Fibroblast of lung (primary cell): ENCODE measurements around the gene RNASE4. TPM values are rescaled to one million over a fixed set of nuclear protein-coding genes. Genes with fewer than 3 reads are reported as not detected.
A peak's percentile ranks its signal among the peaks of the same experiment; 100 is the strongest.

Experiments used
- DNase-seq, 2 donors: peaks; one replicate each; pipeline versions ENCODE4 v3.0.0 to v3.0.0-alpha.2; 2010; ENCODE audit warnings: low read depth in 2 of 2
- H2AFZ ChIP-seq: 2 replicates; pipeline ENCODE4 v1.5.1; 2012; ENCODE audit warnings: low read length, control low read depth, inconsistent platforms
- H3K27ac ChIP-seq: 2 replicates; pipeline ENCODE4 v1.5.1; 2011; ENCODE audit warnings: low read length, control low read depth; ENCODE audit not compliant: insufficient read depth
- H3K27me3 ChIP-seq: 2 replicates; pipeline ENCODE4 v1.5.1; 2011; ENCODE audit warnings: mild to moderate bottlenecking, low read length; ENCODE audit not compliant: control insufficient read depth, insufficient read depth
- H3K36me3 ChIP-seq: 2 replicates; pipeline ENCODE4 v1.5.1; 2011; ENCODE audit warnings: low read length; ENCODE audit not compliant: control insufficient read depth, insufficient read depth
- H3K4me1 ChIP-seq: 2 replicates; pipeline ENCODE4 v1.5.1; 2011; ENCODE audit warnings: low read length; ENCODE audit not compliant: control insufficient read depth, insufficient read depth; ENCODE audit errors: extremely low read depth
- H3K4me2 ChIP-seq: 2 replicates; pipeline ENCODE4 v1.5.1; 2011; ENCODE audit warnings: low read length, control low read depth; ENCODE audit not compliant: insufficient read depth; ENCODE audit errors: extremely low read depth
- H3K4me3 ChIP-seq, 4 experiments: fragments of 200-600 bp in 1 of 4; sonication (generic) in 1 of 4; replicated peaks in 1 of 4; 2 replicates each; pipeline ENCODE4 v1.5.1; 2011 to 2016; ENCODE audit warnings: low read length in 4 of 4, low read depth in 3 of 4, mild to moderate bottlenecking in 3 of 4, control low read depth in 2 of 4, inconsistent platforms in 1 of 4, mixed read lengths in 1 of 4; ENCODE audit not compliant: insufficient read depth in 1 of 4; ENCODE audit errors: control extremely low read depth in 1 of 4
- H3K79me2 ChIP-seq: 2 replicates; pipeline ENCODE4 v1.5.1; 2012; ENCODE audit warnings: mild to moderate bottlenecking, low read length, inconsistent platforms; ENCODE audit not compliant: control insufficient read depth, insufficient read depth
- H3K9ac ChIP-seq: 2 replicates; pipeline ENCODE4 v1.5.1; 2011; ENCODE audit warnings: mild to moderate bottlenecking, low read length, control low read depth; ENCODE audit not compliant: insufficient read depth
- H3K9me3 ChIP-seq: 2 replicates; pipeline ENCODE4 v1.5.1; 2012; ENCODE audit warnings: low read depth, low read length; ENCODE audit not compliant: control insufficient read depth, insufficient read depth
- H4K20me1 ChIP-seq: 2 replicates; pipeline ENCODE4 v1.5.1; 2011; ENCODE audit warnings: low read length; ENCODE audit not compliant: control insufficient read depth, insufficient read depth; ENCODE audit errors: extremely low read depth
- EZH2 ChIP-seq: IDR thresholded peaks from 2 replicates; pipeline ENCODE4 v1.5.1; 2012; ENCODE audit warnings: low read length, control low read depth, mild to moderate bottlenecking; ENCODE audit errors: missing control alignments
- polyA plus RNA-seq, 2 donors: library from polyadenylated mRNA; depleted of rRNA in 1 of 2; stranded (reverse) in 1 of 2; unstranded in 1 of 2; fragments of >200 nt; gene quantifications; 2 replicates each; pipeline ENCODE4 v1.2.1, GENCODE V29; 2011 to 2012; ENCODE audit warnings: missing spikeins in 1 of 2
- total RNA-seq: library from RNA; depleted of rRNA; stranded (reverse); fragments of >200 nt; gene quantifications from 2 replicates; pipeline ENCODE4 v1.2.1, GENCODE V29; 2014
- TF ChIP-seq, protein P1 (sequence below), 2 donors: IDR thresholded peaks in 1 of 2; conservative IDR thresholded peaks in 1 of 2; 1 replicate in 1 of 2; 2 replicates in 1 of 2; pipeline ENCODE4 v1.5.1; 2011 to 2012; ENCODE audit warnings: low read length in 2 of 2, control low read depth in 1 of 2, inconsistent platforms in 1 of 2, low read depth in 1 of 2, mild to moderate bottlenecking in 1 of 2

Gene RNASE4
- total and polyA plus RNA-seq, 2 donors (not counting 1 experiment from before 2014, with no cell fraction given), result 22.1 to 43.9 TPM

DNA sequence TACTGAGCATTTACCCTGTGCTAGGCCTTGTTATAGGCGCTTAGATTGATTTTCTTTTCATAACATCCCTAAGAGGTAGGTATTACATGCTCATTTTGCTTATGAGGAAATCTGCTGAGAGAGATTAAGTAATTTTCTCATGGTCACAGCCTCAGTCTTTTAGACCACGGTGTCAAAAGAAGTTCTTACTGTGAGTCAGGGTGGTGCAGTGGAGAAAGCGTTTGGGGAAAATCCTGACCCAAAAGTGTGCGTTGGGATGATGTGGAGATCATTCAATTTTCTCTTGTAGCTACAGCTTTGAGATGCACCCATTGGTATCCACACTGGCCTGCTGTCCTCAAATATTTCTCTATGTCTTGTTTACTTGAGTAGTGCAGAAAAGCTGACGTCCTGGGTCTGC, 12.4 kb downstream of the RNASE4 start:
- no peaks in the 10 kb centered on the region for H3K79me2 ChIP-seq
- no peaks in the 10 kb centered on the region for H3K9me3 ChIP-seq
- H3K9ac ChIP-seq, result no peak overlapping the region
- no peak overlapping the region for H3K4me2 ChIP-seq
- no peaks in the 10 kb centered on the region for H3K36me3 ChIP-seq
- no peak for DNase-seq
- H2AFZ ChIP-seq, result no peak overlapping the region
- H3K4me3 ChIP-seq, result no peak overlapping the region
- no peak overlapping the region for H3K27ac ChIP-seq
- H4K20me1 ChIP-seq, result no peaks in the 10 kb centered on the region
- no peak for TF ChIP-seq EZH2
- TF ChIP-seq, protein P1, sequence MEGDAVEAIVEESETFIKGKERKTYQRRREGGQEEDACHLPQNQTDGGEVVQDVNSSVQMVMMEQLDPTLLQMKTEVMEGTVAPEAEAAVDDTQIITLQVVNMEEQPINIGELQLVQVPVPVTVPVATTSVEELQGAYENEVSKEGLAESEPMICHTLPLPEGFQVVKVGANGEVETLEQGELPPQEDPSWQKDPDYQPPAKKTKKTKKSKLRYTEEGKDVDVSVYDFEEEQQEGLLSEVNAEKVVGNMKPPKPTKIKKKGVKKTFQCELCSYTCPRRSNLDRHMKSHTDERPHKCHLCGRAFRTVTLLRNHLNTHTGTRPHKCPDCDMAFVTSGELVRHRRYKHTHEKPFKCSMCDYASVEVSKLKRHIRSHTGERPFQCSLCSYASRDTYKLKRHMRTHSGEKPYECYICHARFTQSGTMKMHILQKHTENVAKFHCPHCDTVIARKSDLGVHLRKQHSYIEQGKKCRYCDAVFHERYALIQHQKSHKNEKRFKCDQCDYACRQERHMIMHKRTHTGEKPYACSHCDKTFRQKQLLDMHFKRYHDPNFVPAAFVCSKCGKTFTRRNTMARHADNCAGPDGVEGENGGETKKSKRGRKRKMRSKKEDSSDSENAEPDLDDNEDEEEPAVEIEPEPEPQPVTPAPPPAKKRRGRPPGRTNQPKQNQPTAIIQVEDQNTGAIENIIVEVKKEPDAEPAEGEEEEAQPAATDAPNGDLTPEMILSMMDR (conservative IDR thresholded peaks at IDR 0.05 in 1 of 2, IDR thresholded peaks at IDR 0.05 in 1 of 2; ENCODE audit: low read depth in 1 of 2, low read length in 2 of 2), result no peak
- H3K4me1 ChIP-seq, result no peaks in the 10 kb centered on the region
- H3K27me3 ChIP-seq, result no peaks in the 10 kb centered on the region

DNA sequence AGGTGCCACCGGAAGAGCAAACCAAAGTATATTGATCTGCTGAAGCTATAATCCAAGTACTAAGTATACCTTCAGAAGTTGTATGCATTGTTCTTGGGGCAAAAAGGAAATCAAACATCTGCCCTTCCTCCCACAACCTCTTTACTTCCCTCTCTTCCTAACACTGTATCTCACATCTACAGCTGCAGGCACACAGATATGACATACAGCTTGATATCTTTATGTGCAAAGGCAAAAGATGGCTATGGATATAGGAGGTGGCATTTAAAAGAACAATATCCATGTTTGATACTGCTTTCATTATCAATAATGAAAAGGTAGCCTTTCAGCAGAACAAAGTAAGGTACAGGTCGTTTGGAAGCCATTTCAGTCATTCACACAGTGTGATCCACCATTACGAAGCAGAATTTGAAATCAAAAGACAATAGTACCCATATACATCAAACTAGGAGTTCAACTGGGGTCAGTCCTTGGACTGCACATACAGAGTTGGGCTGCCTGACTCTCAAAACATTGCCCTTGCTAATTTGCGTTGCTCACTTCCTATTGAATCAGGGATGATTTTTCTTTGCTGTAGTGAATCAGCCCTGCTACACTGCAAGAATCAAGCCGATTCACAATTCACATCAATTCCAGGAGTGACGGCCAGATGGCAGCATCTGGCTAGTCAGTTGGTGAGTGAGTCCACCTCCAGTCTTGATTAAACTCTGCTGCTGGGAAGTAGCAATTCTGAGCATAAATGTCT, 13.1 kb downstream of the RNASE4 start:
- DNase-seq, result peak; percentile 51 to 61
- H2AFZ ChIP-seq, result no peak overlapping the region

GRCh38 chr14:20698018-20698329, 13.6 kb downstream of the RNASE4 start:
- Histone ChIP-seq H3K4me3 (no peak overlapping the region), H2AFZ (no peak overlapping the region), H4K20me1 (no peaks in the 10 kb centered on the region), H3K27ac (no peak overlapping the region), H3K4me2 (no peak overlapping the region), H3K4me1 (no peaks in the 10 kb centered on the region), H3K9ac (no peak overlapping the region), H3K79me2 (no peaks in the 10 kb centered on the region), H3K9me3 (no peaks in the 10 kb centered on the region), H3K36me3 (no peaks in the 10 kb centered on the region), H3K27me3 (no peaks in the 10 kb centered on the region)
- no peak for DNase-seq
- TF ChIP-seq EZH2, result no peak
- TF ChIP-seq, protein P1 (conservative IDR thresholded peaks at IDR 0.05 in 1 of 2, IDR thresholded peaks at IDR 0.05 in 1 of 2; ENCODE audit: low read depth in 1 of 2, low read length in 2 of 2), result no peak

More for the DNA sequence above, 13.1 kb downstream of the RNASE4 start:
- Histone ChIP-seq H3K27me3 (no peaks in the 10 kb centered on the region), H3K4me3 (no peak overlapping the region), H3K4me2 (no peak overlapping the region), H3K9me3 (no peaks in the 10 kb centered on the region), H3K4me1 (no peaks in the 10 kb centered on the region), H4K20me1 (no peaks in the 10 kb centered on the region), H3K36me3 (no peaks in the 10 kb centered on the region), H3K9ac (no peak overlapping the region), H3K79me2 (no peaks in the 10 kb centered on the region), H3K27ac (no peak overlapping the region)
- TF ChIP-seq, protein P1 (conservative IDR thresholded peaks at IDR 0.05 in 1 of 2, IDR thresholded peaks at IDR 0.05 in 1 of 2; ENCODE audit: low read depth in 1 of 2, low read length in 2 of 2), result peak; percentile 73 to 82
- no peak for TF ChIP-seq EZH2
